H1 (cell line): Measurements from ENCODE around the gene SCGB1D4. TPM values are rescaled to one million over a fixed set of nuclear protein-coding genes. Genes with fewer than 3 reads are reported as not detected.

Experiments
- polyA plus RNA-seq, 7 experiments: library from polyadenylated mRNA; depleted of rRNA in 3 of 7; stranded (reverse) in 5 of 7; unstranded in 2 of 7; fragments of >200 nt in 5 of 7; fragments of 200-250 nt in 2 of 7; gene quantifications; 1 replicate in 5 of 7; 2 replicates in 1 of 7; 4 replicates in 1 of 7; pipeline versions ENCODE4 v1.2.1 to v1.2.3, GENCODE V29; 2011 to 2013; ENCODE audit warnings: missing spikeins in 2 of 7, mixed read lengths in 2 of 7
- total RNA-seq: library from RNA; stranded (reverse); fragmentation: NEBNext Ultra II Directional; extraction: Animal tissue kit (Norgen Biotek cat#: 25700); gene quantifications from 2 replicates; pipeline ENCODE4 v1.2.1, GENCODE V29; 2021
- TF ChIP-seq, protein P1 (sequence below): IDR thresholded peaks from 2 replicates; pipeline ENCODE4 v1.6.1; 2011; ENCODE audit warnings: low read depth, mild to moderate bottlenecking, low read length; ENCODE audit not compliant: insufficient read depth

SCGB1D4 gene
- total and polyA plus RNA-seq, 2 of the 8 experiments (the other 6 are each of a cell fraction or from before 2014, with no cell fraction given): not detected

DNA sequence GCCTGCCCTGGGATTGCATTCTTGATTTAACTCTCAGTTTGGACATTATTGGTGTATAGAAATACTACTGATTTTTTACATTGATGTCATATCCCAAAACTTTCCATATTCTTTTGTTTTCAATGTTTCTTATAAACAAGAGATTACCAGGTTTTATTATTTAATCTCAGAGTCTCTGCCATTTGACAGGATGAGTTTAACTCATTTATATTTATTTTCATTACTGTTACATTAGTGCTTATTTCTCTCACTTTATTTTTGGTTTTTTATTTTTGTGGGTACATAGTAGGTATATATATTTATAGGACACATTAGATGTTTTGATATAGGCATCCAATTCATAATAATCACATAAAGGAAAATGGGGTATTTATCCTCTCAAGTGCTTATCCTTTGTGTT lies 9.1 kb upstream of the SCGB1D4 start (continued):
- TF ChIP-seq, protein P1, sequence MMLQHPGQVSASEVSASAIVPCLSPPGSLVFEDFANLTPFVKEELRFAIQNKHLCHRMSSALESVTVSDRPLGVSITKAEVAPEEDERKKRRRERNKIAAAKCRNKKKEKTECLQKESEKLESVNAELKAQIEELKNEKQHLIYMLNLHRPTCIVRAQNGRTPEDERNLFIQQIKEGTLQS: no peak
